ENCODE data around the gene NCF1. TPM values are rescaled to one million over a fixed set of nuclear protein-coding genes. Genes with fewer than 3 reads are reported as not detected.
"Not testable (repeated sequence)": the region's sequence is repeated elsewhere in the genome, so short reads cannot be mapped to it uniquely, and the experiment has no call there.

The NCF1 gene
- polyA plus RNA-seq, 1 donor: 1.2 TPM

DNA sequence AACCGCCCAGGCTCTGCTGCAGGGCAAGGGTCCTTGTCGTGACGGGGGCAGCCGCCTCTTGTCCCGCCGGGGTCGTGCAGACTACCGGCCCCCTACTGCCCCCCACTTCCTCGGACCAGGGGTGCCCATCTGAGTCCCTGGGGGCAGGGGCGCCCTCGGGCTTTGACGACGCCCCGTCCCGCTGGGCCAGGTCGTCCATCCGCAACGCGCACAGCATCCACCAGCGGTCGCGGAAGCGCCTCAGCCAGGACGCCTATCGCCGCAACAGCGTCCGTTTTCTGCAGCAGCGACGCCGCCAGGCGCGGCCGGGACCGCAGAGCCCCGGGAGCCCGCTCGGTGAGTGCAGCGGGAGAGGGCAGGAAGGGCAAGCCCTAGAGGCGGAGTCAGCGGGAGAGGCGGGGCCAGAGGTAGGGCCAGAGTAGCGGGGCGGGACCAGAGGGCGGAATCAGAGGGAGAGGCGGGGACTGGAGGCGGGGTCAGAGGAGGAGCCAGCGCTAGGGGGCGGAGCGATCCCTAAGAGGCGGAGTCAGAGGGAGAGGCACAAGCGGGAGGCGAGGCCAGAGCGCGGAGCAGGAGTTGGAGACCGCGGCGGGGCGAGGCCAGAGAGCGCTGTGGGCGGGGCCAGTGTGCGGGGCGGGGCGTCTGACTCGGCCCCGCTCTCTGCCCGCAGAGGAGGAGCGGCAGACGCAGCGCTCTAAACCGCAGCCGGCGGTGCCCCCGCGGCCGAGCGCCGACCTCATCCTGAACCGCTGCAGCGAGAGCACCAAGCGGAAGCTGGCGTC lies 14.7 kb downstream of the NCF1 start:
- DNase-seq: peak; percentile 73

DNA sequence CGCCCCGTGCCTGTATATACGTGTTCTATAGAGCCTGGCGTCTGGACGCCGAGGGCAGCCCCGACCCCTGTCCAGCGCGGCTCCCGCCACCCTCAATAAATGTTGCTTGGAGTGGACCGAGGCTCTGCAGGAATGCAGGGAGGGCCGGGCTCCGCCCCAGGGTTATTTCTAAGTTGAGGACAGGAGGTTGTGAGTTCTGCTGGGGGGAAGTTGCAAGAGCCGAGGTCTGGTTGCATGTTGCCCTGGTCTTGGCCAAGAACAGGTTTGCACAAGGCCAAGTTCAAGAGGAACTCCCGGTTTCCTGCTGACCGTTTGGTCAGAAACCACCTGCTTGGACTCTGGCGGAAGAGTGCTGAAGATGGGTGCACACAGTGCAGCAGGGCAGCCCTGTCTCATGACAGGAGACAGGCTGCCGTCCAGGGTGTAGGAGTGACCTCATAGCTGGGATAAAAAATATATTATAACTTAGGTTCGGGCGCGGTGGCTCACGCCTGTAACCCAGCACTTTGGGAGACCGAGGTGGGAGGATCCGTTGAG lies 15.5 kb downstream of the NCF1 start:
- DNase-seq: not testable (repeated sequence)

DNA sequence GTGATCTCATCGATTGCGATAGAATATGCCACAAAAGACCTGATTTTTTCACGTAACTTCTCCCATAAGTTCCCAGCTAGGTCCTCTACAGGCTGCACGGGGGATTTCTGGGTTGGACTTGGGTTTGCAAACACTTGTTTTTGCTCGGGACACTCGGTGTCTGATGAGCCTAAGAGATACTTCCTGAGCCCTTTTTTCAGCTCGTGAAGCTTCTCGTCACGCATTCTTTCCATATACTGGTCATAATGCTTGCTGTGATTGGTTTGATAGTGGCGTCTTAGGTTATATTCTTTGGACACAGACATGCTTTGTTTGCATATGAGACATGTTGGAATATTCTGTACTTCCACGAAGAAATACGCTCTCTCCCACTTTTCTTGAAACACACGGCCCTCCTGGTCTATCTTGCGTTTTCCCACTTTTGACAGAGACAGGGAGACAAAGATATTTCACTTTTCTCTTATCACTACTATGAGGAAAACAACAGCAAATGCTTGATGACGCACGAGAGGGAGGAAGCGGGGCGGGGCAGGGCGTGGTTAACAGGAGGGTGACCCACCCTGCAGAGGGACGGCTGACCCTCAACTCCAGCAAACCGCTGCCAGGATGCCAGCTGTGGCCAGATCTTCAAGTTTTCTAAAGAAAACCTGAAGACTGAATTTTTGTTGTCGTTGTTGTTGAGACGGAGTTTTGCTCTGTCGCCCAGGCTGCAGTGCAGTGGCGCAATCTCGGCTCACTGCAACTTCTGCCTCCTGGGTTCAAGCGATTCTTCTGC lies 24.2 kb downstream of the NCF1 start:
- DNase-seq: not testable (repeated sequence)

DNA sequence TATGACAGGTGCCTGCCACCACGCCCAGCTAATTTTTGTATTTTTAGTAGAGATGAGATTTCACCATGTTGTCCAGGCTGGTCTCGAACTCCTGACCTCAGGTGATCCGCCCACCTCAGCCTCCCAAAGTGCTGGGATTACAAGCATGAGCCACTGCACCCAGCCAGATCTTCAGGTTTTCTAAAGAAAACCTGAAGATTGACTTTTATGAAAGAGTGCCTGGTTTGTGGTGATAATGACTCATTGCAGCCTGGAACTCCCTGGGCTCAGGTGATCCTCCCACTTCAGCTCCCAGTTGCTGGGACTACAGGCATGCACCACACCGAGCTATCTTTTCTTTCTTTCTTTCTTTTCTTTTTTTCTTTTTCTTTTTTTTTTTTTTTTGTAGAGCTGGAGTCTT lies 24.8 kb downstream of the NCF1 start:
- DNase-seq: not testable (repeated sequence)

DNA sequence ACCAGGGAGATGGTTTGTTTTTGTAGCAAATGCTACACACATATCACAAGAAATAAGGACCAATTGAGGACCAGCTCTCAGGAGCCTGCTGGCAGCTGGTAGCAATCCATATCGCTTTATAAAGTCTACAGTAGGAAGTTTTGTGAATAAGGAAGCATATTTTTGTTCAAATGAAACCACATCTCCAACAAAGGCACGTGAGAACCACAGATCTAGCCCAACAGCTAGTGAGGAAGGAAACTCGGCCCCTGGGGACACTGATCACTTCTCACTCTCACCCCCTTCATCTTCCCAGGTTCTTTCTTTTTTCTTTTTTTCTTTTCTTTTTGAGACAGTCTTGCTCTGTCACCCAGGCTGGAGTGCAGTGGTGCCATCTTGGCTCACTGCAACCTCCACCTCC lies 42.1 kb downstream of the NCF1 start:
- not testable (repeated sequence) for DNase-seq

DNA sequence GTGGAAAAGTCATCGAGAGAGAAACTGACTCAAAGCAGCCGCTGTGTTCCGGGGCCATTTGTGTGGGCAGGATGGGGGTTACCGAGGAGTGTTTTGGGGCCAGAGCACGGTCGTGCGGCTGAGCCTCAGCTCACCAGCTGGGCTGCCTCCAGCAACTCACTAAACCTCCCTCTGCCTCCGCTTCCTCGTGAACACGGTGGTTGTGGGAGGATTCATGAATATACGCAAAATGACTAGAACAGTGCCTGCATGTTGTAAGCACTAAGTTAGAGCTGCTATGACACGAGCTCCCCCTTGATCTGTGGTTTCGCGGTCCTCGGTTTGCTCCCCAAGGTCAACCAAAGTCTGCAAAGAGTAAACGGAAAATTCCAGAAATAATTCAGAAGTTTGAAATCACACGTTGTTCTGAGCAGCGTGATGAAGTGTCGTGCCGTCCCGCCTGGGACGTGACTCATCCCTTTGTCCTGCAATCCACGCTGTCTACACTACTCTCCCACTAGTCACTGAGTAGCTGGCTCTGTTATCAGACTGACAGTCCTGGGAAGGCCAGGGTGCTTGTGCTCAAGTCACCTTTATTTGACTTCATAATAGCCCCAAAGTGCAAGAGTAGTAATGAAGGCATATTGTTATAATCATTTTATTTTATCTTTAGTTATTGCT lies 46.5 kb downstream of the NCF1 start:
- DNase-seq: not testable (repeated sequence)

DNA sequence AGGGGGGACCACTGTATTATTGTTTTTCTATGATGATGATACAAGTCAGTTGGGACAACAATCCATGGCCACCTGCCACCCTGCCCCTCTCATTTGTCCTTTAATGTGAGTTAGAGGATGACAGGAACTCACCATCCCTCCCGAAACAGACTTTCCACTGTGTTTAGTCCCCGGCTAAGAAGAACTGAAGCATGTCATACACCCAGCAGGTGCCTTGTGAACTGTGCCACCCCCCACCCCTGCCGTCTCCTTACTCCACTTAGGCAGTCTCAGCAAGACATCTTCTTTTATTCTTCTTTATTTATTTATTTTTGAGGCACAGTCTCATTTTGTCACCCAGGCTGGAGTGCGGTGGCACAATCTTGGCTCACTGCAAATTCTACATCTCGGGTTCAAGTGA lies 47.4 kb downstream of the NCF1 start:
- DNase-seq: not testable (repeated sequence)

DNA sequence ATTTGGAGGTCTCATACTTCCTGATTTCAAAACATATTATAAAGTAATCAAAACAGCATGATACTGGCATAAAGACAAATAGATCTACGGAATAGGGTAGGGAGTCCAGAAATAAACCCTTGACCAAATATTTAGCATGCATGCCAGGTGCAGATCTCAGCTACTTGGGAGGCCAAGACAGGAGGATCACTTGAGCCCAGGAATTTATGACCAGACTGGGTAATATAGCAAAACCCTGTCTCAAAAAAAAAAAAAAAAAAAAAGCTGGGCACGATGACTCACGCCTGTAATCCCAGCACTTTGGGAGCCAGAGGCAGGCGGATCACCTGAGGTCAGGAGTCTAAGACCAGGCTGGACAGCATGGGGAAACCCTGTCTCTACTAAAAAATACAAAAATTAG lies 56.1 kb downstream of the NCF1 start:
- not testable (repeated sequence) for DNase-seq

DNA sequence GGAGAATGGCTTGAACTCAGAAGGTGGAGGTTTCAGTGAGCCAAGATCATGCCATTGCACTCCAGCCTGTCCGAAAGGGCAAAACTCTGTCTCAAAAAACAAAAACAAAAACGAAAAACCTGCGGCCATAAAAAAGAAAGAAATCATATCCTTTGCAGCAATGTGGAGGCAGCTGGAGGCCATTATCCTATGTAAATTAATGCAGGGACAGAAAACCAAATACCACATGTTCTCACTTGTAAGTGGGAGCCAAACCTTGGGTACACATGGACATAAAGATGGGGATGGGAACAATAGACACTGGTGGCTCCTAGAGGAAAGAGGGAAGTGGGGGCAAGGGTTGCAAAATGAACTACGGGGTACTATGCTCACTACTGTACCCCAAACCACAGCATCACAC lies 56.6 kb downstream of the NCF1 start:
- not testable (repeated sequence) for DNase-seq

Other genes starting within 250 kb of the NCF1 start
- 520 TPM for gene GTF2I, start 116.3 kb upstream of the NCF1 start, polyA plus RNA-seq (ENCODE audit: insufficient read length)
- 44.1 TPM for gene GTF2IRD2, start 77.6 kb downstream of the NCF1 start, polyA plus RNA-seq (ENCODE audit: insufficient read length)
- 8.4 TPM for gene CASTOR2, start 190.7 kb downstream of the NCF1 start, polyA plus RNA-seq (ENCODE audit: insufficient read length)